OCI-LY7 (cell line): ENCODE measurements around the gene CEP170B. TPM values are rescaled to one million over a fixed set of nuclear protein-coding genes. Genes with fewer than 3 reads are reported as not detected.

Source experiments
- BruUV-seq: library from RNA; stranded (reverse); fragments of 400-500 nt; replicated peaks from 2 replicates; lab custom pipeline; 2021; lab: Mats Ljungman, UMichigan
- CTCF ChIA-PET: fragments of 300-600 bp; sonication (Branson Sonifier 250); formaldehyde crosslinking; loops from one replicate; lab custom pipeline; 2022; ENCODE audit warnings: antibody characterized with exemption; ENCODE audit not compliant: unreplicated experiment; lab: Charles Lee
- POLR2A ChIA-PET: fragments of 300-600 bp; sonication (Branson Sonifier 250); formaldehyde crosslinking; loops from one replicate; lab custom pipeline; 2022; ENCODE audit warnings: antibody characterized with exemption; lab: Charles Lee
- DNase-seq: peaks from one replicate; pipeline ENCODE4 v3.0.0-alpha.2; 2015; ENCODE audit warnings: low spot score
- H2AFZ ChIP-seq: fragments of 200-600 bp; sonication (generic), shearing (Covaris generic); 2 replicates; pipeline ENCODE4 v1.6.1; 2014; ENCODE audit warnings: mild to moderate bottlenecking, antibody characterized with exemption, low read length, moderate library complexity
- H3K27ac ChIP-seq: fragments of 200-600 bp; sonication (generic); 2 replicates; pipeline ENCODE4 v1.5.1; 2014; ENCODE audit warnings: mixed run types, low read depth, mild to moderate bottlenecking, moderate library complexity, low read length, inconsistent platforms; ENCODE audit not compliant: poor library complexity, severe bottlenecking
- H3K36me3 ChIP-seq: fragments of 200-600 bp; sonication (generic); 2 replicates; pipeline ENCODE4 v1.6.1; 2014; ENCODE audit warnings: mild to moderate bottlenecking, antibody characterized with exemption, low read length, moderate library complexity, mixed read lengths; ENCODE audit not compliant: insufficient read depth
- H3K4me1 ChIP-seq: fragments of 200-600 bp; sonication (generic); 2 replicates; pipeline ENCODE4 v1.5.1; 2014; ENCODE audit warnings: mild to moderate bottlenecking, low read length; ENCODE audit not compliant: insufficient read depth, poor library complexity, severe bottlenecking
- H3K4me2 ChIP-seq: fragments of 200-600 bp; sonication (generic); 2 replicates; pipeline ENCODE4 v1.6.1; 2014; ENCODE audit warnings: mild to moderate bottlenecking, low read length
- H3K4me3 ChIP-seq: fragments of 200-600 bp; sonication (generic); 2 replicates; pipeline ENCODE4 v1.5.1; 2014; ENCODE audit warnings: mild to moderate bottlenecking, low read depth, low read length; ENCODE audit not compliant: poor library complexity, severe bottlenecking
- H3K79me2 ChIP-seq: fragments of 200-600 bp; sonication (generic); 2 replicates; pipeline ENCODE4 v1.6.1; 2016; ENCODE audit warnings: low read depth, mild to moderate bottlenecking, low read length, moderate library complexity, mixed read lengths; ENCODE audit not compliant: insufficient read depth
- H3K9me2 ChIP-seq: fragments of 200-600 bp; sonication (generic); 2 replicates; pipeline ENCODE4 v1.6.1; 2016; ENCODE audit warnings: mild to moderate bottlenecking, low read length, mixed read lengths; ENCODE audit not compliant: insufficient read depth
- H3K9me3 ChIP-seq: fragments of 200-600 bp; sonication (generic); 2 replicates; pipeline ENCODE4 v1.6.1; 2014; ENCODE audit warnings: mild to moderate bottlenecking, mixed run types, low read length, mixed read lengths
- H4K20me1 ChIP-seq: fragments of 200-600 bp; sonication (generic); 2 replicates; pipeline ENCODE4 v1.6.1; 2014; ENCODE audit warnings: mild to moderate bottlenecking, antibody characterized with exemption, low read length, moderate library complexity, mixed read lengths; ENCODE audit not compliant: insufficient read depth
- EZH2phosphoT487 ChIP-seq: fragments of 200-600 bp; sonication (generic); IDR thresholded peaks from 2 replicates; pipeline ENCODE4 v1.6.1; 2018; ENCODE audit warnings: low read depth, borderline replicate concordance, mild to moderate bottlenecking, mixed run types, antibody characterized with exemption, low read length, moderate library complexity, mixed read lengths
- intact Hi-C: fragments of 100-400 bp; cut with micrococcal nuclease; formaldehyde crosslinking; loops from one replicate; pipeline ENCODE4 v1.10.0; 2022; ENCODE audit not compliant: unreplicated experiment
- total RNA-seq, 2 experiments: library from RNA; depleted of rRNA in 1 of 2; stranded (reverse); fragments of >200 nt in 1 of 2; shearing (Covaris generic) in 1 of 2; gene quantifications; 2 replicates each; pipeline ENCODE4 v1.2.3, GENCODE V29; 2014 to 2022
- TF ChIP-seq, protein P1 (sequence below): fragments of 200-600 bp; sonication (generic); conservative IDR thresholded peaks from 2 replicates; pipeline ENCODE4 v1.5.1; 2014; ENCODE audit warnings: mild to moderate bottlenecking, antibody characterized with exemption, low read length, moderate library complexity, mixed read lengths

The CEP170B gene
- total RNA-seq, 2 experiments from 2014 or later, result 0.10 to 0.16 TPM

DNA sequence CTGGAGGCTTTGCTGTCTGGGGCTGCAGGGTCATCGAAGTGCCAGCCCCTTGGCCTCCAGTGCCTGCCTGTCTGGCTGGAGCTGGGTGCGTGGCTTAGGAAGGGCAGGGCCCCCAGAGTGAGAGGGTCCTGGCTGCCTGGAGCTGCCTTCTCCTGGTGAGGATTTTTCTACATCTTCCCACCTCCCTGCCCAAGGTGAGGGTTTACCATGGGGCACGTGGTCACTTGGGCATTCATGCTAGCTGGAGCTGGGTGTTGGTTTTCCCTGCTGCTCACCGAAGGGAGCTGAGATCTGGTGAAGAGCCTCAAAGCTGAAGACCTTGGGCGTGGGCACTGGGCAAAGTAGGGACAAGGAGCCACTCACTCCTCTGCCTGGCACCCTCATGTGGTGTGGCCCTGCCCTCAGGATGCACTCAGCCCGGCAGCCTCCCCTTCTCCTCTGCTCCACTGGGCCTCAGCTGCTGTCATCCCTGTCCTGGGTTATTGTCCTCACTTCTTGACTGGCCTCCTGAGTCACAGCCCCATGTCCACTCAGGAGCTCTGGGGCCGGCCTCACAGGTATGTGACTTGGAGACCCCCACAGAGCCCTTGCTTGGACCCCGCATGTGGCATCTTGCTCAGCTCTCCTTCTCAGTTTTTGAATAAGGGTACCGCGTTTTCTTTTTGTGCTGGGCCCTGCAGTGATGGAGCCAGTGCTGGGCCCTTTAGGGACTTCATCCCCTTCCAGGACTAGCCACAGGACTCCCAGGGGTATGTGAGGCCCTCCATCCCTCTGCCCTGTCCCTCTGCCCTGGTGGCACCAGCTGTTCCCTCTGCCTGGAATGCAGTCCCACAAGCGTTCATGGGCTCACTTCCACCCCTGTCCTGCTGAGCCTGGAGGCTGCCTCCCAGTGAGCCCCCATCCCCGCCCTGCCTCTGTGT is 1.6 kb downstream of the CEP170B start:
- no peaks in the 10 kb centered on the region for H3K36me3 ChIP-seq
- POLR2A ChIA-PET, result no interaction called here
- BruUV-seq, result no TSS peak
- no peak overlapping the region for H3K27ac ChIP-seq
- no peaks in the 10 kb centered on the region for H3K9me3 ChIP-seq
- H3K4me3 ChIP-seq, result no peak overlapping the region
- no peaks in the 10 kb centered on the region for H3K79me2 ChIP-seq
- H3K4me1 ChIP-seq, result peaks cover 4% of the 10 kb centered on the region
- H3K4me2 ChIP-seq, result no peak overlapping the region
- no peak for DNase-seq
- no peaks in the 10 kb centered on the region for H4K20me1 ChIP-seq
- intact Hi-C loops, result no loop called here
- CTCF ChIA-PET, result no interaction called here
- TF ChIP-seq EZH2phosphoT487, result no peak
- TF ChIP-seq, protein P1, sequence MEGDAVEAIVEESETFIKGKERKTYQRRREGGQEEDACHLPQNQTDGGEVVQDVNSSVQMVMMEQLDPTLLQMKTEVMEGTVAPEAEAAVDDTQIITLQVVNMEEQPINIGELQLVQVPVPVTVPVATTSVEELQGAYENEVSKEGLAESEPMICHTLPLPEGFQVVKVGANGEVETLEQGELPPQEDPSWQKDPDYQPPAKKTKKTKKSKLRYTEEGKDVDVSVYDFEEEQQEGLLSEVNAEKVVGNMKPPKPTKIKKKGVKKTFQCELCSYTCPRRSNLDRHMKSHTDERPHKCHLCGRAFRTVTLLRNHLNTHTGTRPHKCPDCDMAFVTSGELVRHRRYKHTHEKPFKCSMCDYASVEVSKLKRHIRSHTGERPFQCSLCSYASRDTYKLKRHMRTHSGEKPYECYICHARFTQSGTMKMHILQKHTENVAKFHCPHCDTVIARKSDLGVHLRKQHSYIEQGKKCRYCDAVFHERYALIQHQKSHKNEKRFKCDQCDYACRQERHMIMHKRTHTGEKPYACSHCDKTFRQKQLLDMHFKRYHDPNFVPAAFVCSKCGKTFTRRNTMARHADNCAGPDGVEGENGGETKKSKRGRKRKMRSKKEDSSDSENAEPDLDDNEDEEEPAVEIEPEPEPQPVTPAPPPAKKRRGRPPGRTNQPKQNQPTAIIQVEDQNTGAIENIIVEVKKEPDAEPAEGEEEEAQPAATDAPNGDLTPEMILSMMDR, result no peak
- H3K9me2 ChIP-seq, result no peaks in the 10 kb centered on the region
- H2AFZ ChIP-seq, result no peak overlapping the region

DNA sequence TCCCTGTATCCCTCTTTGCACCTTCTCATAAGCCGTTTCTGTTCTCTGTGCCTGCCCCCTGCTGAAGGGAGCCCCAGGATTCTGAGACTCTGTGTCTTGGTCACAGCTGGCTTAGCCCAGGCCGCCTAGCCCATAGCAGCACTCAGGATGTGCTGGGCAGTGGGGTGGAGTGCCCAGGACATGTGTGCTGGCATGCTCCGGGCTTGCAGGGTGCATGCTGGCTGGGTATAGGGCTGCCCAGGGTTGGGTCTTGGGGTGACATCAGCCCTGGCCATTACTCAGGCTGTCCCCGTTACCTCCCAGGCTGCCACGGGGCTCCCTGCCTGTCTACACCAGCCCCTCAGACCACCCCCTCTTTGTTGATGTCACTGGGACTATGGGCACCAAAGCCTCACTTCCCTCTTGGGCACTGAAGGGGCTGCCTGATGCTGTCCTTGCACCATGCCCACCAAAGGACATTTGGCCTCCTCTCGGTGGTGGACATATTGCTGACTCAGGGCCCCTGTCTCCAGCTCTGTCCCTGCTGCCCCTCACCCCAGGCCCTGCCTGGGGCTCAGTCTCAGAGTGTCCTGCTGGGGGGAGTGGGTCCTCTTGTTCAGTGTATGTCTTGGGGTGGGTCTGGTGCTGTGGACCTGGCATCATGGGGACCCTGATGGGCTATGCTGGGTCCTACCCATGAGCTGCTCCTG is 2.4 kb downstream of the CEP170B start:
- no peak overlapping the region for H2AFZ ChIP-seq
- ChIA-PET CTCF (no interaction called here), POLR2A (no interaction called here)
- no TSS peak for BruUV-seq
- H3K36me3 ChIP-seq, result no peaks in the 10 kb centered on the region
- H3K27ac ChIP-seq, result no peak overlapping the region
- H4K20me1 ChIP-seq, result no peaks in the 10 kb centered on the region
- no peak for DNase-seq
- no peaks in the 10 kb centered on the region for H3K9me2 ChIP-seq
- no peaks in the 10 kb centered on the region for H3K9me3 ChIP-seq
- no peak overlapping the region for H3K4me3 ChIP-seq
- H3K4me1 ChIP-seq, result peaks cover 4% of the 10 kb centered on the region
- TF ChIP-seq EZH2phosphoT487, result no peak
- TF ChIP-seq, protein P1, result no peak
- no peak overlapping the region for H3K4me2 ChIP-seq
- H3K79me2 ChIP-seq, result no peaks in the 10 kb centered on the region
- intact Hi-C loops, result no loop called here
